GM20000 (cell line): ENCODE results near the gene NOTCH2.

ENCODE experiments used
- DNase-seq: peaks from one replicate; pipeline ENCODE4 v3.0.0; 2012; ENCODE audit warnings: low spot score
- TF ChIP-seq, protein P1 (sequence below): IDR thresholded peaks from 2 replicates; pipeline ENCODE4 v1.5.1; 2012; ENCODE audit warnings: mild to moderate bottlenecking, control low read depth; ENCODE audit errors: extremely low read depth, missing control alignments

NOTCH2 gene

DNA sequence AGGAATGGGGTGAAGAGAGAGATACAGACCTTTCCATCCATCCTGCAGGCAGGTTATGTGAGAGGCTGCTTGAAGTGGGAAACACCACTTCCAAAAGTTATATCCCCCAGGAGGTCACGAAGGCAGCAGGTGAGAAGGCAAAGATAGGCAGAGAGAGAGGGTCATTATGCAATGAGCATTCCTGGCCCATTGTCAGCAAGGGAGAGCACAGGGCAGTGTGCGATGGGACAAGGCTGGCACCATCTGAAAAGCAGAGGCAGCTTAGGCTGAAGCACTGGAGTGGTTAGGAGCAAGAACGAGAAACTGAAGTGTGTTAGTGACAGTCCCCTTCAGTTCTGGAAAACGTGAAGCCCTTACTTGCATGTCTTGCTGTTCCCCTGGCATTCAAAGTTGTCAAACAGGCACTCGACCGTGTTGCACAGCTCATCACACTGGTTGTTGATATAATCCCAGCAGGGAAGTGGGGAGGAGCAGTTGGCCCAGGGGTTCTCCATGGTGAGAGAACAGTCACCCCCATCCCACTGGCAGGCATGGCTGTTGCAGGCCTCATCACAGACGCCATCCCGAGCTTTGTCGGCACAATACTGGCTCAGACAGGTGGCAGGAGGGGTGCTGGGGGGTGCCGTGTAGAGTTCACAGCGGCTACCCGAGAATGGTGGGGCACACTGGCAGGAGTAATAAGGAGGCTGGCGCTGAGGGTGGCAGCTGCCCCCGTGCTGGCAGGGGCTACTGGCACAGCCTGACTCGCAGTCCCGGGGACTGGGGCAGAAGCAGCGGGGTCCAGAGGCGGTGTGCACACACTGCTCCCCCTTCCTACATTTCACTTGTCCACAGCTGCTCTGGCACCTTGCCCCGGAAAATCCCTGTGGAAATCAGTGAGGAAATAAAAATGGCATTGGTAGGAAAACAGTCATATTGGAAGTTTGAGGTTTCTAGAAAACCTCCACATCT lies 144.2 kb downstream of the NOTCH2 start:
- TF ChIP-seq, protein P1, sequence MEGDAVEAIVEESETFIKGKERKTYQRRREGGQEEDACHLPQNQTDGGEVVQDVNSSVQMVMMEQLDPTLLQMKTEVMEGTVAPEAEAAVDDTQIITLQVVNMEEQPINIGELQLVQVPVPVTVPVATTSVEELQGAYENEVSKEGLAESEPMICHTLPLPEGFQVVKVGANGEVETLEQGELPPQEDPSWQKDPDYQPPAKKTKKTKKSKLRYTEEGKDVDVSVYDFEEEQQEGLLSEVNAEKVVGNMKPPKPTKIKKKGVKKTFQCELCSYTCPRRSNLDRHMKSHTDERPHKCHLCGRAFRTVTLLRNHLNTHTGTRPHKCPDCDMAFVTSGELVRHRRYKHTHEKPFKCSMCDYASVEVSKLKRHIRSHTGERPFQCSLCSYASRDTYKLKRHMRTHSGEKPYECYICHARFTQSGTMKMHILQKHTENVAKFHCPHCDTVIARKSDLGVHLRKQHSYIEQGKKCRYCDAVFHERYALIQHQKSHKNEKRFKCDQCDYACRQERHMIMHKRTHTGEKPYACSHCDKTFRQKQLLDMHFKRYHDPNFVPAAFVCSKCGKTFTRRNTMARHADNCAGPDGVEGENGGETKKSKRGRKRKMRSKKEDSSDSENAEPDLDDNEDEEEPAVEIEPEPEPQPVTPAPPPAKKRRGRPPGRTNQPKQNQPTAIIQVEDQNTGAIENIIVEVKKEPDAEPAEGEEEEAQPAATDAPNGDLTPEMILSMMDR: no peak
- no peak for DNase-seq

DNA sequence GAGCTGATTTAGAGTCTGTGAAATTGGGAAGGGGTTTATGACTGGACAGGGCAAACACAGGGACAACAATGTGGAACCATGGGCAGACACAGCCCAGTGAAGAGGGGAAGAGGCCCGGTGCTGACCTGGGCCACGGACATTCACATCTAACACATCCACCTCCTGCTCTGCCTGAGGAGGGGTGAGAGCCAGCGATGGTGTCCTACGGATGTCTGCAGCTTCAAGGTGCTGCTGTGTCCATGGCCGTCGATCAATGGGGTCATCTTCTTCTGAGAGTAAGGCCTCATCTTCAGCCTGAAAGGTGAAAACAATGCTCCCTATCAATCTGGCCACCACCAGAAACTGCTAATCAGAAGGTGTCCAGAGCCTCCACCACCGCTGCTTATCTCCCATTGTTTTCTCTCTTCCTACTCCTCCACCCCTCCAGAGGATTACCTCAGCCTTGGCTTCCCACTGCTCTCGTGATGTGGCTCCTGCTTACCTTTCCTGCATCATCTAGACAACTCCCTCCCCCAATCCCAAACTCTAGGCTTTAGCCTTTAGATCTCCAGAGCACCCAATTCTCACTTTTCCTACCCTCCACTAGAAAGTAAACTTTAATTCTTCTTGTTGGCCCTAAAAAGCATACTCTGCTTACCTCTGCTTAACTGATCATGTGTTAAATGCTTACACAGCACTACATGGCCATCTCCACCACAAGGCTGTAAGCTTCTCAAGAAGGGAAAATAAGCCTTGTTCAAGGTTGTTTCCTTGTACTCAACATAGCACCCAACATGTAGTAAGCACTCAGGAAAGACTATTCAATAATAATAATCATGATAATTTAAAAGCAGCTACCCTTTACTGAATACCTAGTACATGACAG lies 149.1 kb downstream of the NOTCH2 start:
- TF ChIP-seq, protein P1: no peak
- DNase-seq: no peak

DNA sequence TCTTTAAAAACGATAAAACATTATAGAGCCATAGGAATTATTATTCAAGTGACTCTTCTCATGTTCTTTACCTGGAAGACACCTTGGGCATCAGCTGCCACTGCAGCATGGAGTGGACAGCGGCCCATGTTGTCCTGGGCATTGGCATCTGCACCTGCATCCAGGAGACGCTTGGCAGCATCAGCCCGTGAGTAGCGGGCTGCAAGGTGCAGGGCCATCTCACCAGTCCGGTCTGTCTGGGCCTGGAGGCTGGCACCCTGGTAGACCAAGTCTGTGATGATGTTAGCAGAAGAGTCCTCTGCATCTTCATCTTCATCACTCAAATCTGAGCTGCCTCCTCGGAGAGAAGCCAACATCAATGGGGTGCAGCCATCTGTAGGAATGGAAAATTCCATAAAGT lies 150.2 kb downstream of the NOTCH2 start:
- TF ChIP-seq, protein P1: no peak
- no peak for DNase-seq

DNA sequence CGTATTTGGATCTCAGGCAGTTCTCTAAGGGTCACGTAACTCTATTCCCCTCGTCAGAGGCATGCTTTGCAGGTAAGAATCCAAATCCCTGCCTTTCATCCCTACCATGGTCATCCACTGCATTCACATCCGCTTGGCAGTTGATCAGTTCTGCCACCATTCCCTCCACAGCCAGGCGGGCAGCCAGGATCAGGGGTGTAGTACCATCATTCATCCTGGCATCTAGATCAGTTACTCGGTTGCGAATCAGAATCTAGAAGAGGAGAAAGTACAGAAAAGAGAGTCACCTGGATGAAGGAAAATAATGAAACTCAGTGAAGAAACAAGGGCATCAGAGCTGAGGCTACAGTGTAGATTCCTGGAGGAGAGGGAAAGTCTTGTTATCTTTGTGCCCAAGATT lies 151.2 kb downstream of the NOTCH2 start:
- no peak for DNase-seq
- TF ChIP-seq, protein P1: no peak

DNA sequence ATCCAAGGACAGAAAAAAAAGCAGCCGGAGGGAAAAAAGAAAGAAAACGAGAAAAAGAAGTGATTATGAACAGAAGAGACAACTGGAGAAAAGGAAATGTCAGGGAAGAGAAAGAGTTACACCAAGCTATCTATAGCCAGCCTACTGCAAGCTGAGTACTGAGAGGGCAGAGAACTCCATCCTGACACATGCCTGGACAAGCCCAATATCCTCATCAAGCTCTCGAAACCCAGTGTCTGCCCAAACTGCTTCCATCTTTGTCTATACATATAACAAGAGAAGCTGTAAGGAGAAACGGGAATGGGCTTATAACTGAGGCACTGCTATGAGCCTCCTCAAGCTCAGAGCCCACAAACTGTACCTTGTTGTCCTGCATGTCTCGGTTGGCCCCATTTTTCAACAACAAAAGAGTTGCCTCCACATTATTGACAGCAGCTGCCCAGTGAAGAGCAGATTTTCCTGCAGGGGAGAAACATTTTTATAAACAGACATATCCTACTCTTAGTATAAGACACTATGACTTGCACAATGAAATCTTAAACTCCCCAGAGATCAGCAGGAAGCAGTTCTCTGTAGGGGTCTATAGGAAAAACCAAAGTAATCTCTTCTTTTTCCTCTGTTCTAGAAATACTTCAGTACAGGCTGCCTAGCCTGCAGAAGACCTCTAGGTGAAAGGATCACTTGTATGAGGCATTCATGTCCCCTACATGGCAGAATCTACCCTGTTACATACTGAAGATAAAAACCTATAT lies 152.0 kb downstream of the NOTCH2 start:
- TF ChIP-seq, protein P1: no peak
- no peak for DNase-seq

DNA sequence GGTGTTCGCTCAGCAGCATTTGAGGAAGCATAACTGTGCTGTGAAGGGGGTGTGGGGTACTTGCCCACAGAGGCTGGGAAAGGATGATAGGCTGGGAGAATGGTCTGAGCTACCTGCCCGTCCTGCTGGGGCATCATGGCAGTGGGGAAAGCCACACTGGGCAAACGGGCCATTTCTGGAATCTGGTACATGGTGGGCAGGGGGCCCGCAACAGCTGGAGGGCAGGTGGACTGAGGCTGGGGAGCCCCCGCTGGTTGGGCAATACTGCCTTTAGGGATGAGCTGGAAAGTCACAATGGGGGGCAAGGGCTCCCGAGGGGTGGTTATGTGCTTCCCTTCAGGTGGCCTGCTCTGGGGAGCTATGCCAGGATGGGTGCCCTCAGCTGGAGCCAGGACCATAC lies 153.9 kb downstream of the NOTCH2 start:
- TF ChIP-seq, protein P1: no peak
- no peak for DNase-seq
